ENCODE results near the gene FTCD. TPM values are rescaled to one million over a fixed set of nuclear protein-coding genes. Genes with fewer than 3 reads are reported as not detected.
"Not testable (repeated sequence)": the region's sequence is repeated elsewhere in the genome, so short reads cannot be mapped to it uniquely, and the experiment has no call there.

Gene FTCD
- polyA plus RNA-seq, 1 donor = 61.8 TPM

- DNase-seq; H3K27me3 ChIP-seq (ENCODE audit: control insufficient read depth, insufficient read depth, low read length); H3K9me3 ChIP-seq (ENCODE audit: control insufficient read depth, low read depth, low read length); H3K4me3 ChIP-seq (ENCODE audit: low read length); H3K36me3 ChIP-seq (ENCODE audit: control insufficient read depth, insufficient read depth, low read length); H3K27ac ChIP-seq (ENCODE audit: low read length); H3K4me1 ChIP-seq (ENCODE audit: control insufficient read depth, insufficient read depth, low read length): not testable (repeated sequence)
- WGBS (ENCODE audit: insufficient coverage, low lambda C conversion rate) = no CpG with 5 or more reads among the region's 1 CpG
Observed at GRCh38 chr21:46170436-46171193, 15.2 kb upstream of the FTCD start.

- WGBS (ENCODE audit: insufficient coverage, low lambda C conversion rate) = no CpG with 5 or more reads among the region's 8 CpGs
- H3K9me3 ChIP-seq (ENCODE audit: control insufficient read depth, low read depth, low read length) = no peaks in the 10 kb centered on the region
- H3K36me3 ChIP-seq (ENCODE audit: control insufficient read depth, insufficient read depth, low read length) = no peaks in the 10 kb centered on the region
- no peak for DNase-seq
- H3K4me3 ChIP-seq (ENCODE audit: low read length) = no peak overlapping the region
- no peaks in the 10 kb centered on the region for H3K4me1 ChIP-seq (ENCODE audit: control insufficient read depth, insufficient read depth, low read length)
- no peak overlapping the region for H3K27ac ChIP-seq (ENCODE audit: low read length)
- no peaks in the 10 kb centered on the region for H3K27me3 ChIP-seq (ENCODE audit: control insufficient read depth, insufficient read depth, low read length)
Observed at GRCh38 chr21:46168659-46169386, 13.4 kb upstream of the FTCD start.

- WGBS (ENCODE audit: insufficient coverage, low lambda C conversion rate) = 87% methylated on average over 3 of the region's 14 CpGs
- no peak for DNase-seq
- Histone ChIP-seq H3K27me3 (ENCODE audit: control insufficient read depth, insufficient read depth, low read length) (no peaks in the 10 kb centered on the region), H3K4me1 (ENCODE audit: control insufficient read depth, insufficient read depth, low read length) (no peaks in the 10 kb centered on the region), H3K9me3 (ENCODE audit: control insufficient read depth, low read depth, low read length) (no peaks in the 10 kb centered on the region), H3K27ac (ENCODE audit: low read length) (no peak overlapping the region), H3K36me3 (ENCODE audit: control insufficient read depth, insufficient read depth, low read length) (no peaks in the 10 kb centered on the region), H3K4me3 (ENCODE audit: low read length) (no peak overlapping the region)
Observed at GRCh38 chr21:46168238-46168637, 12.9 kb upstream of the FTCD start.

- Histone ChIP-seq H3K4me1 (ENCODE audit: control insufficient read depth, insufficient read depth, low read length) (no peaks in the 10 kb centered on the region), H3K27ac (ENCODE audit: low read length) (no peak overlapping the region), H3K27me3 (ENCODE audit: control insufficient read depth, insufficient read depth, low read length) (peaks cover 2% of the 10 kb centered on the region), H3K4me3 (ENCODE audit: low read length) (no peak overlapping the region), H3K9me3 (ENCODE audit: control insufficient read depth, low read depth, low read length) (peaks cover 14% of the 10 kb centered on the region), H3K36me3 (ENCODE audit: control insufficient read depth, insufficient read depth, low read length) (no peaks in the 10 kb centered on the region)
- no peak for DNase-seq
Observed at GRCh38 chr21:46165098-46165497, 9.7 kb upstream of the FTCD start.

- WGBS (ENCODE audit: insufficient coverage, low lambda C conversion rate) = no CpG with 5 or more reads among the region's 4 CpGs
- Histone ChIP-seq H3K4me1 (ENCODE audit: control insufficient read depth, insufficient read depth, low read length) (no peaks in the 10 kb centered on the region), H3K36me3 (ENCODE audit: control insufficient read depth, insufficient read depth, low read length) (no peaks in the 10 kb centered on the region), H3K27ac (ENCODE audit: low read length) (no peak overlapping the region), H3K4me3 (ENCODE audit: low read length) (no peak overlapping the region), H3K27me3 (ENCODE audit: control insufficient read depth, insufficient read depth, low read length) (peaks cover 2% of the 10 kb centered on the region), H3K9me3 (ENCODE audit: control insufficient read depth, low read depth, low read length) (peaks cover 14% of the 10 kb centered on the region)
- no peak for DNase-seq
Observed at GRCh38 chr21:46163380-46163779, 8.0 kb upstream of the FTCD start.

- Histone ChIP-seq H3K4me1 (ENCODE audit: control insufficient read depth, insufficient read depth, low read length) (no peaks in the 10 kb centered on the region), H3K27ac (ENCODE audit: low read length) (no peak overlapping the region), H3K36me3 (ENCODE audit: control insufficient read depth, insufficient read depth, low read length) (no peaks in the 10 kb centered on the region), H3K9me3 (ENCODE audit: control insufficient read depth, low read depth, low read length) (peaks cover 14% of the 10 kb centered on the region), H3K27me3 (ENCODE audit: control insufficient read depth, insufficient read depth, low read length) (peaks cover 2% of the 10 kb centered on the region), H3K4me3 (ENCODE audit: low read length) (no peak overlapping the region)
- WGBS (ENCODE audit: insufficient coverage, low lambda C conversion rate) = no CpG with 5 or more reads among the region's 72 CpGs
- DNase-seq = no peak
Observed at GRCh38 chr21:46161633-46162592, 6.5 kb upstream of the FTCD start.

- H3K9me3 ChIP-seq (ENCODE audit: control insufficient read depth, low read depth, low read length) = peaks cover 14% of the 10 kb centered on the region
- no peak for DNase-seq
- no peak overlapping the region for H3K27ac ChIP-seq (ENCODE audit: low read length)
- no CpG with 5 or more reads among the region's 72 CpGs for WGBS (ENCODE audit: insufficient coverage, low lambda C conversion rate)
- no peak overlapping the region for H3K4me3 ChIP-seq (ENCODE audit: low read length)
- H3K27me3 ChIP-seq (ENCODE audit: control insufficient read depth, insufficient read depth, low read length) = peaks cover 2% of the 10 kb centered on the region
- peaks cover 2% of the 10 kb centered on the region for H3K4me1 ChIP-seq (ENCODE audit: control insufficient read depth, insufficient read depth, low read length)
- H3K36me3 ChIP-seq (ENCODE audit: control insufficient read depth, insufficient read depth, low read length) = no peaks in the 10 kb centered on the region
Observed at GRCh38 chr21:46160907-46161632, 5.7 kb upstream of the FTCD start.

GRCh38 chr21:46160657-46160906 is 5.2 kb upstream of the FTCD start:
- H3K27me3 ChIP-seq (ENCODE audit: control insufficient read depth, insufficient read depth, low read length) = peaks cover 2% of the 10 kb centered on the region
- no peak overlapping the region for H3K4me3 ChIP-seq (ENCODE audit: low read length)
- H3K27ac ChIP-seq (ENCODE audit: low read length) = no peak overlapping the region
- DNase-seq = no peak
- no peaks in the 10 kb centered on the region for H3K36me3 ChIP-seq (ENCODE audit: control insufficient read depth, insufficient read depth, low read length)
- WGBS (ENCODE audit: insufficient coverage, low lambda C conversion rate) = 100% methylated on average over 6 of the region's 22 CpGs
- H3K4me1 ChIP-seq (ENCODE audit: control insufficient read depth, insufficient read depth, low read length) = peaks cover 7% of the 10 kb centered on the region
- H3K9me3 ChIP-seq (ENCODE audit: control insufficient read depth, low read depth, low read length) = peaks cover 14% of the 10 kb centered on the region

- H3K27ac ChIP-seq (ENCODE audit: low read length) = no peak overlapping the region
- no CpG with 5 or more reads among the region's 32 CpGs for whole genome bisulfite sequencing (ENCODE audit: insufficient coverage, low lambda C conversion rate)
- DNase-seq = no peak
- H3K36me3 ChIP-seq (ENCODE audit: control insufficient read depth, insufficient read depth, low read length) = no peaks in the 10 kb centered on the region
- H3K27me3 ChIP-seq (ENCODE audit: control insufficient read depth, insufficient read depth, low read length) = peaks cover 2% of the 10 kb centered on the region
- peaks cover 14% of the 10 kb centered on the region for H3K9me3 ChIP-seq (ENCODE audit: control insufficient read depth, low read depth, low read length)
- no peak overlapping the region for H3K4me3 ChIP-seq (ENCODE audit: low read length)
- peaks cover 8% of the 10 kb centered on the region for H3K4me1 ChIP-seq (ENCODE audit: control insufficient read depth, insufficient read depth, low read length)
Observed at GRCh38 chr21:46159841-46160656, 4.7 kb upstream of the FTCD start.
